ENCODE measurements around the gene UQCRC1.
"Not testable (repeated sequence)": the region's sequence is repeated elsewhere in the genome, so short reads cannot be mapped to it uniquely, and the experiment has no call there.

UQCRC1 gene

GRCh38 chr3:48553886-48554845, 55.3 kb downstream of the UQCRC1 start:
- no peak for DNase-seq (ENCODE audit: low read depth)

GRCh38 chr3:48553361-48553760, 56.1 kb downstream of the UQCRC1 start:
- no peak for DNase-seq (ENCODE audit: low read depth)

GRCh38 chr3:48552111-48552951, 57.1 kb downstream of the UQCRC1 start:
- no peak for DNase-seq (ENCODE audit: low read depth)

- not testable (repeated sequence) for DNase-seq (ENCODE audit: low read depth)
Observed at GRCh38 chr3:48551651-48552050, 57.8 kb downstream of the UQCRC1 start.
